ENCODE measurements around the gene SERPINE1.
A peak's percentile ranks its signal among the peaks of the same experiment; 100 is the strongest.

DNA sequence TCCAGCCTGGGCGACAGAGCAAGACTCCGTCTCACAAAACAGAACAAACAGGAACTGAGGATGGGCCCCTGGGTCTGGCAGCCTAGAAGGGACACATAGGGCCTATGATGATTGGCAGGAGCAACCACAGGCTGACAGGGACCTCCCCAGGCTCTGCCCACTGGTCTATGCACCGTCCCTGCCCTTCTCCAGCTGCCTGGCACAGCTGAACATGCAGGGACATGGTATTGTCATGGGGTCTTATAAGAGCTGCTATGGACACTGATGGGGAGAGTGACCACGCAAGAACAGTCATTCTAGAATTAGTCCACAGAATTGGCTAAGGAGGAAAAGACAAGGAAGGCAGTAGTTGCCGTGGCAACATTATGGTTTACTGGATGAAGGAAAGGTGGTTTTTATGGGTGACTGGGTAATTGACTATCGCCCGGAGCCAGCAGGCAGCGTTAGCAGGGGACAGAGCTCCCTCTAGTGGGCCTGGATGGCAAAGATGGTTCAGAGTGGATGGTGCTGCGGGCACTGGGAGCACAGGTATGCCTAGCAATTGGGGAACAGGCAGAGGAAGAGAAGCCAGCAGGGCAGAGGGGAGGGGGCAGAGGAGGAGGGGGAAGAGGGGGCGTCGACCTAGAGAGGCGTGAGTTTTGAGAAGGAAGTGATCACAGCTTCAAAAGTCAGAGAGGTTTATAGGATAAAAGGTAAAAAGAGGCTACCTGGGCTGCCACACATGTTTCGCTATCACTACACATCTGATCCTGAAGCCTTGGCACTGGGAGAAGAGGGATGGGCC, 49.4 kb upstream of the SERPINE1 start:
- TF ChIP-seq, protein P1, sequence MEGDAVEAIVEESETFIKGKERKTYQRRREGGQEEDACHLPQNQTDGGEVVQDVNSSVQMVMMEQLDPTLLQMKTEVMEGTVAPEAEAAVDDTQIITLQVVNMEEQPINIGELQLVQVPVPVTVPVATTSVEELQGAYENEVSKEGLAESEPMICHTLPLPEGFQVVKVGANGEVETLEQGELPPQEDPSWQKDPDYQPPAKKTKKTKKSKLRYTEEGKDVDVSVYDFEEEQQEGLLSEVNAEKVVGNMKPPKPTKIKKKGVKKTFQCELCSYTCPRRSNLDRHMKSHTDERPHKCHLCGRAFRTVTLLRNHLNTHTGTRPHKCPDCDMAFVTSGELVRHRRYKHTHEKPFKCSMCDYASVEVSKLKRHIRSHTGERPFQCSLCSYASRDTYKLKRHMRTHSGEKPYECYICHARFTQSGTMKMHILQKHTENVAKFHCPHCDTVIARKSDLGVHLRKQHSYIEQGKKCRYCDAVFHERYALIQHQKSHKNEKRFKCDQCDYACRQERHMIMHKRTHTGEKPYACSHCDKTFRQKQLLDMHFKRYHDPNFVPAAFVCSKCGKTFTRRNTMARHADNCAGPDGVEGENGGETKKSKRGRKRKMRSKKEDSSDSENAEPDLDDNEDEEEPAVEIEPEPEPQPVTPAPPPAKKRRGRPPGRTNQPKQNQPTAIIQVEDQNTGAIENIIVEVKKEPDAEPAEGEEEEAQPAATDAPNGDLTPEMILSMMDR (IDR thresholded peaks at IDR 0.05), result peak; percentile 49 to 93 (median 88)
- no peak for TF ChIP-seq POLR2A (IDR thresholded peaks at IDR 0.05)

Data from Peyer's patch (tissue), 4 donors.